ENCODE data around the gene SH2D3A. TPM values are rescaled to one million over a fixed set of nuclear protein-coding genes. Genes with fewer than 3 reads are reported as not detected.

The SH2D3A gene
- total RNA-seq, 1 experiment from 2014 or later, result 75.7 TPM

- Histone ChIP-seq H3K4me1 (ENCODE audit: control insufficient read depth in 1 of 2, insufficient read depth in 2 of 2, low read length in 2 of 2) (peaks cover 54 to 70% of the 10 kb centered on the region in 2 experiments), H3K27me3 (ENCODE audit: insufficient read depth, low read length) (no peaks in the 10 kb centered on the region)
Measured at GRCh38 chr19:6739883-6740588, 27.2 kb downstream of the SH2D3A start.

More at GRCh38 chr19:6739883-6740588, 27.2 kb downstream of the SH2D3A start:
- peak overlapping the region; percentile 99 for H3K9ac ChIP-seq (ENCODE audit: low read length)
- ATAC-seq (no peak), DNase-seq (ENCODE audit: low read depth, low spot score) (no peak)
- TF ChIP-seq ZNF274 (IDR thresholded peaks at IDR 0.05; ENCODE audit: low read depth, low read length) (no peak), SP1 (IDR thresholded peaks at IDR 0.05; ENCODE audit: low read depth) (no peak), POLR2A (IDR thresholded peaks at IDR 0.05; ENCODE audit: borderline replicate concordance, extremely low read depth, insufficient read depth, insufficient read length) (no peak), CEBPB (IDR thresholded peaks at IDR 0.05; ENCODE audit: low read depth) (no peak), EZH2phosphoT487 (IDR thresholded peaks at IDR 0.05; ENCODE audit: borderline replicate concordance) (no peak), POLR2AphosphoS5 (IDR thresholded peaks at IDR 0.05; ENCODE audit: low read depth, low read length) (no peak; the same call in 1 of the 2 replicates), CTCF (IDR thresholded peaks at IDR 0.05 in 2 of 3, conservative IDR thresholded peaks at IDR 0.05 in 1 of 3; ENCODE audit: borderline replicate concordance in 1 of 3, insufficient read depth in 1 of 3, low read depth in 2 of 3, low read length in 2 of 3) (no peak), FOSL1 (IDR thresholded peaks at IDR 0.05; ENCODE audit: low read depth) (no peak), SIN3A (IDR thresholded peaks at IDR 0.05; ENCODE audit: low read depth) (no peak), RAD21 (IDR thresholded peaks at IDR 0.05; ENCODE audit: low read depth) (no peak), TCF7L2 (IDR thresholded peaks at IDR 0.05; ENCODE audit: borderline replicate concordance, extremely low read depth, insufficient read depth, insufficient read length) (no peak), SRF (IDR thresholded peaks at IDR 0.05; ENCODE audit: low read depth) (no peak), EGR1 (IDR thresholded peaks at IDR 0.05; ENCODE audit: low read depth) (no peak)
- TF ChIP-seq, protein P1, sequence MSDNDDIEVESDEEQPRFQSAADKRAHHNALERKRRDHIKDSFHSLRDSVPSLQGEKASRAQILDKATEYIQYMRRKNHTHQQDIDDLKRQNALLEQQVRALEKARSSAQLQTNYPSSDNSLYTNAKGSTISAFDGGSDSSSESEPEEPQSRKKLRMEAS (IDR thresholded peaks at IDR 0.05), result no peak
- no peak overlapping the region for H2AFZ ChIP-seq (ENCODE audit: low read depth, low read length, poor library complexity, severe bottlenecking)
- peaks cover 9 to 15% of the 10 kb centered on the region in 2 experiments; a peak in 3 of 4 replicates for H3K36me3 ChIP-seq (ENCODE audit: control insufficient read depth in 1 of 2, insufficient read depth in 2 of 2, low read length in 2 of 2)
- H3K9me2 ChIP-seq (ENCODE audit: insufficient read depth), result no peaks in the 10 kb centered on the region
- POLR2A ChIA-PET, result no interaction called here
- CTCF ChIA-PET, result no interaction called here
- TSS peak; percentile 65 for BruUV-seq (replicated peaks)
- no peaks in the 10 kb centered on the region for H4K20me1 ChIP-seq (ENCODE audit: insufficient read depth)
- intact Hi-C loops (cut with micrococcal nuclease), result loop anchor here (1.0 to 5.0 kb wide), 3 partner anchors 27 to 368 kb away; partner anchors contain the start of genes ALKBH7 and SH2D3A
- RAD21 ChIA-PET (ENCODE audit: low non-redundant PET in 1 of 2, low total read pairs in 2 of 2, uncharacterized antibody in 2 of 2, unreplicated experiment in 2 of 2), result no interaction called here
- H3K27ac ChIP-seq (ENCODE audit: low read depth, low read length), result peak overlapping the region; percentile 90
- peaks cover 63% of the 10 kb centered on the region for H3K79me2 ChIP-seq (ENCODE audit: insufficient read depth, low read length)
- H3K4me3 ChIP-seq (replicated peaks in 1 of 2; ENCODE audit: low read depth in 1 of 2, low read length in 2 of 2), result peak overlapping the region; percentile 95 to 99
- H3K4me2 ChIP-seq (ENCODE audit: low read length), result peak overlapping the region; percentile 98
- H3K9me3 ChIP-seq (ENCODE audit: control insufficient read depth in 1 of 2, insufficient read depth in 1 of 2, low read depth in 1 of 2, low read length in 2 of 2), result no peaks in the 10 kb centered on the region

Data from HCT116 (cell line).